GOT3 (cell line): Measurements from ENCODE around the gene PAQR8.

ENCODE experiments used
- DNase-seq: peaks from one replicate; lab custom pipeline; 2025; ENCODE audit warnings: mixed read lengths; lab: John Stamatoyannopoulos, UW

The PAQR8 gene

GRCh38 chr6:52347818-52348217 lies 14.1 kb upstream of the PAQR8 start:
- DNase-seq = no peak

GRCh38 chr6:52351879-52352238 lies 10.1 kb upstream of the PAQR8 start:
- no peak for DNase-seq

DNA sequence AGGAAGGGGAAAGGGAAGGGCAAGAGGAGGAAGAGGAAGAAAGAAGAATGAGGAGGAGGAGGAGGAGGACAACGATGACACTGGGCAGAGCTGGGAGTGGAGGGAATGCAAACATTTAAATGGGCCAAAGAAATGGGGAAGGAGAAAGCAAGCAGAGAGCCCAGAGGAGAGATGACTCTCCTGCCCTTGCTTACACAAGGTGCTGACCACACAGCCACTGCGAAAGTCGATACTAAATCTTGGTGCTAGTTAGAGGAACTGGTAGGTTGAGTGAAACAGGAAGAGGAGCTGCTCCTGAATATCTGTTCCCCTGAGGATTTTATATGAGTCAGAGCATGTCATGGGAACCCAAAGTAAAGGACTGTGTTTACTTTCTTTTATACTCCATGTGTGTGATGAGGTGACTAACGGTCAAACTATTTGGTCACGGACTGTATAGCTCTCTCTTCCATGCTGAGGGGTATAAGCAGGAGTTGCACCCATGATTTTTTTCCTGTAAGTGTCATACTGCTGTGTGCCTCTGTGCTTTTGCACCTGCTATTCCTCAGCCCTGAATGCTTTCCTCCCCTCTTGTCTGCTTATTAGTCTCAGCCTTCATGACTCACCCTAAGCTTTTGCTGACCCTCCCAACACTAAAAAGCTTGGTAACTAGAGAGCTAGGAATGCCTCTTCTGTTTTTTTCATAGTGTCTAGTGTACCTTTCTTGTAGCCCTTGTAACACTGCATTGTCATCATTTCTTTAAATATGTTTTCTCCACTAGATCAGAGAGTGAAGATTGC lies 9.5 kb upstream of the PAQR8 start:
- no peak for DNase-seq

DNA sequence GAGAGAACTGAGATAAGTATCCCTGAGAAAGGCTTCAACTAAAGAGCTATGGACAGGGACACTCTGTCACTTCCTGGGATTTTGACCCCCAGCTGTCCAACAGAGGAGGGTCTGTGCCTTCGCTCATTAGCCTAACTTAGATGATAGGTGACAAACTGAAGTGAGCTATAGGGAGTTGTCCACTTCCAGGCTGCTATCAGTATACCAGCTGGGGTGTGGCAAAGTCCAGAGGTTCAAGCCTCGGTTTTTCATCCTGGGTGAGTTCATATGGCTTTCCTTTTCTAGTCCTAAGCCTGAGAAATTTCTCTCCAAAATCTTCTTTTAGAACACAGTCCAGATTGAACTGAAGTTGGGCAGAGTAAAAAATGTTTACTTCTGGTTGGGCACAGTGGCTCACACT lies 5.9 kb upstream of the PAQR8 start:
- no peak for DNase-seq

- no peak for DNase-seq
Observed at GRCh38 chr6:52359403-52359802, 2.5 kb upstream of the PAQR8 start.

DNA sequence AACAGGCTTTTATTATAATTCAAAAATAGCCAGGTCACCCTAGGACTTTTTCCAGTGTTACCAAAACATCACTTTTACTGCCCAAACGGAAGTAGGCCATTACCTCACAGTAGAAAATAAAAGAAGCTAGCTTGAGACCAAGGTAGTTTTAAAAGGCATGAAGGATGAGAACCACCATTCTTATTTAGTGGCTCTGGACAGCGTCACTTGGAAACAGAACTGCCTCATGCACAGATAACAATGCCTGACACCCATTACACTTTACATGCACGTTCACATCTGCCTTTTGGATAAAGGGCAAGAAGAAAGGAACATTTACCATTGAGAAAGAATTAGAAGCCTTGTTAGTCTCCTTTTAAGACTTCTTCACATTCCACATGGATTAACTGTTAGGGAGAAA lies 1.9 kb upstream of the PAQR8 start:
- no peak for DNase-seq

DNA sequence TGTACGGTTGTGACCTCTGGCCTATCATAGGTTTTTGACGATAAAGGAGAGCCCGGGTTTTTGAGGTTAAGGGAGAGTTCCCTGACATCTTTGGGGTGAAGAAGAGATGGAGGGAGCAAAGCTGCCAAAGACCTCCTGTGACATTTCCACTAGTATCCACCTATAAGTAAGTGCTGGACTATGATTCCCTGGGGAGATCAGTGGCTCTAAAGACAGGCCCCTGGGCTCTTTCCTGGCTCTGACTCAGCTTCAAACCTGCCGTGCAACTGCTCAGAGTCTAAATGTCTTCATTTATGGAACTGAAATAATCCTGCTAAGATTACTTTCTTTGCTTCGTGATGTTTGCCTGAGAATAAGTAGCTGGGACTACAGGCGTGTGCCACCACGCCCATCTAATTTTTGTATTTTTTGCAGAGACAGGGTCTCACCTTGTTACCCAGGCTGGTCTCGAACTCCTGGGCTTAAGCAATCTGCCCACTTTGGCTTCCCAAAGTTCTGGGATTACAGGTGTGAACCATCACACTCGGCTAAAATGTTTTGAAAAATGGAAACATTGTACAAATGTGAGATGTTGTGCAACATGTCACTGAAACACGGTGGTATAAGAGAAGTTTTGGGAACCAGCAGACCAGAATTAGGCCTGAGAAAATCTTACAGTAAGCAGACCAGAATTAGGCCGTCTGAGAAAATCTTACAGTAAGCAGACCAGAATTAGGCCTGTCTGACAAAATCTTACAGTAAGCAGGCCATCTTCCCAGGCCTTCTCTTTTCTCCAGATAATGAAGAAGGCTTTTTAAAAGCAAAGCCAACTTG lies 1.1 kb upstream of the PAQR8 start:
- DNase-seq = no peak

- DNase-seq = no peak
Observed at GRCh38 chr6:52361414-52361944, 472 bp upstream of the PAQR8 start.

GRCh38 chr6:52362443-52363227 lies 684 bp downstream of the PAQR8 start:
- no peak for DNase-seq

GRCh38 chr6:52363228-52363867 lies 1.4 kb downstream of the PAQR8 start:
- no peak for DNase-seq

- no peak for DNase-seq
Observed at GRCh38 chr6:52364480-52365166, 2.7 kb downstream of the PAQR8 start.

GRCh38 chr6:52365317-52365716 lies 3.4 kb downstream of the PAQR8 start:
- no peak for DNase-seq

DNA sequence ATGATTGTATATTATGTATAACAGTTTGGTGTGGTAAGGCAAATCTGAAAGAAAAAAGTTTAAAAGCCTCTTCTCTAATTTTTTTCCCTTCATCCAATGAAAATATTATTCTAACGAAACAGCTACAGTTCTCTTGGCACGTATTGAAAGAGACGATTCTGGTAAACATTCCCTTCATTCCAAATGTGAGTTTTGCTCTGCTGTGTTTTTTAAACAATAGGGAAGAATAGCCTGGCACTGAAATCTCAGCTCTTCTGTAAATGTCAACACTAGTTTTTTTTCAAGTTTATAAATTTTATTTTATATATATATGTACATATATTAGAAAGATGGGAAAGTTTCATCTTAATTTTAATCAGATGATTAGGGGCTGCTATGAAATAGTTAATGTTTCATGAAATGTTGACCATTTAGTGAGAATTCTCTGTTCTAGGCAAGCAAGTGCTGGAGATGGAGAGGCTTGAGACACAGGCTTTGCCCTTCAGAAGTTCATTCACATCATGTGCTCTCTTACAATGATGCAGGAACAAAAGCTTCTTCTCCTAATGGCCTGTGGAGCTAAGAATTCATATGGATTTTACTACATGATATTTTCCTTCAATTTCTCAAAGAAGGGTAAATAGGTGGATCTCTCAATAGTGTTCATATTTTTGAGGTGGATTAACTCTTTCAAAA lies 4.1 kb downstream of the PAQR8 start:
- DNase-seq = no peak

- no peak for DNase-seq
Observed at GRCh38 chr6:52368002-52368401, 6.1 kb downstream of the PAQR8 start.

- no peak for DNase-seq
Observed at GRCh38 chr6:52369234-52369633, 7.3 kb downstream of the PAQR8 start.

DNA sequence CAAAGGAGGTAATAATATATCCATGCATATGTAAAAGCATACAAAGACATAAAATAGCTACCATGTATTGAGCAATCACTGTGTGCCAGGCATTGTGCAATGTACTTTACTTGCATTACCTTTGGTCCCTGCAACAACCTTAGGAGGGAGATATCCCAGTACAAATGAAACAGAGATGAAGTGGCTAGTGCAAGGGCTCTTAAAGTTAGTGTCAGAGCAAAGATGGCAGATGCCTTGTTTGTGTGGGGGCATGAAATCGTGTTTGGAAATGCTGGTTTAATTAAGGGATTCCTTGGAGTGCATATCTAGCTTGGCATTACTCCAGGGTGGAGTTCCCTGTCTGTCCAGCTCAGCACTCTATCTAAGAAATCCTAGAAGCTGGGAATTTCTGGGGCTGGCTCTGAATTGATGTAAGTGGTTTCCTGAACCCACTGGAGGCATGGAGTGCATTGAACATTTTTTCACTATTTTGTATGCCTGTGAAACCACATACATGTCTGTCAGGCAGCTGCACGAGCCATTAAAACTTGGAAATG lies 9.8 kb downstream of the PAQR8 start:
- DNase-seq = no peak

DNA sequence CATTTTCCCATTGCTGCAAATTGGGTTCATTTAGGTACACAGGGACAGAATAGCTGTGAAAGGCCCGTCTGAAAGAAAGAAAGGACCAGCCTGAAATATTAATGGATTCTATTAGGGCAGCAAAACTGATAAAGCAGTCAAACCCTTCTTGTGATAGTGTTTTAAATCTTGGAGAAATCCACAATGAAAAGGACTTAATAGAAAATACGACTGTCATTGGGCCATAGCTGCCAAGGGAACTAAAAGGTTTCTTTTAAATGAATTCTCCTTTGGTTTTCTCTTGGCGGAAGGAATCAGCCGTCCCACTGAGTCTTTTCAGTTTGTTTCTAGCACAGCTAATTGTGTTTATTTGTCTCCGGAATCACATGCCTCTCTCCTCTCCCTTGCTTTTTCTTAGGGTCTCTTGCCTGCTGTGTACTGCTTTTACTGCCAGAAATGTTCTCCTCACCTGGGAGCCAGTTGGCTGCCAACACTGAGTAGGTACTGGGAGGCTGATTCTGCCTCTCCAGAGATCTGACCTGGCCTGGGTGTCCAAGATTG lies 11.3 kb downstream of the PAQR8 start:
- DNase-seq = no peak

- no peak for DNase-seq
Observed at GRCh38 chr6:52374247-52374646, 12.3 kb downstream of the PAQR8 start.

- no peak for DNase-seq
Observed at GRCh38 chr6:52375780-52376556, 14.0 kb downstream of the PAQR8 start.
